Left forelimb (tissue), 1 donor: ENCODE results near the gene ARHGEF10L.

ENCODE experiments used
- DNase-seq: peaks from one replicate; pipeline ENCODE4 v3.0.0-alpha.2; 2018; ENCODE audit warnings: low spot score

ARHGEF10L gene

GRCh38 chr1:17710889-17711576 is 171.5 kb downstream of the ARHGEF10L start:
- no peak for DNase-seq

- DNase-seq = no peak
These were observed 172.0 kb downstream of the ARHGEF10L start for GRCh38 chr1:17711577-17711910.

GRCh38 chr1:17711941-17712340 is 172.4 kb downstream of the ARHGEF10L start:
- DNase-seq = no peak

GRCh38 chr1:17713993-17714392 is 174.5 kb downstream of the ARHGEF10L start:
- no peak for DNase-seq

GRCh38 chr1:17717594-17718535 is 178.4 kb downstream of the ARHGEF10L start:
- DNase-seq = no peak

GRCh38 chr1:17719874-17720273 is 180.4 kb downstream of the ARHGEF10L start:
- DNase-seq = no peak

- no peak for DNase-seq
These were observed 181.9 kb downstream of the ARHGEF10L start for GRCh38 chr1:17721444-17721843.

GRCh38 chr1:17723684-17724083 is 184.2 kb downstream of the ARHGEF10L start:
- no peak for DNase-seq

- DNase-seq = no peak
These were observed 184.7 kb downstream of the ARHGEF10L start for GRCh38 chr1:17724150-17724549.

GRCh38 chr1:17725084-17725719 is 185.7 kb downstream of the ARHGEF10L start:
- DNase-seq = no peak

- DNase-seq = no peak
These were observed 186.5 kb downstream of the ARHGEF10L start for GRCh38 chr1:17725811-17726582.

- no peak for DNase-seq
These were observed 188.7 kb downstream of the ARHGEF10L start for GRCh38 chr1:17728123-17728712.

GRCh38 chr1:17729248-17729647 is 189.8 kb downstream of the ARHGEF10L start:
- DNase-seq = no peak

GRCh38 chr1:17729909-17730308 is 190.4 kb downstream of the ARHGEF10L start:
- DNase-seq = no peak

- DNase-seq = no peak
These were observed 192.0 kb downstream of the ARHGEF10L start for GRCh38 chr1:17731460-17731859.

- no peak for DNase-seq
These were observed 193.0 kb downstream of the ARHGEF10L start for GRCh38 chr1:17732475-17732874.

- no peak for DNase-seq
These were observed 194.2 kb downstream of the ARHGEF10L start for GRCh38 chr1:17733661-17734060.

- no peak for DNase-seq
These were observed 195.1 kb downstream of the ARHGEF10L start for GRCh38 chr1:17734609-17735008.

GRCh38 chr1:17735348-17735747 is 195.8 kb downstream of the ARHGEF10L start:
- DNase-seq = no peak

GRCh38 chr1:17735793-17736192 is 196.3 kb downstream of the ARHGEF10L start:
- DNase-seq = no peak

- DNase-seq = no peak
These were observed 197.1 kb downstream of the ARHGEF10L start for GRCh38 chr1:17736625-17737024.

GRCh38 chr1:17739050-17739449 is 199.6 kb downstream of the ARHGEF10L start:
- no peak for DNase-seq
